A673 (cell line): ENCODE data around the gene MPZL1. TPM values are rescaled to one million over a fixed set of nuclear protein-coding genes. Genes with fewer than 3 reads are reported as not detected.

ENCODE experiments used
- BruUV-seq: library from RNA; stranded (reverse); fragments of 400-500 nt; replicated peaks from 2 replicates; lab custom pipeline; 2021; lab: Mats Ljungman, UMichigan
- CTCF ChIA-PET: fragments of 300-600 bp; sonication (Branson Sonifier 250); formaldehyde crosslinking; loops from one replicate; lab custom pipeline; 2022; ENCODE audit warnings: antibody characterized with exemption; lab: Charles Lee
- POLR2A ChIA-PET: fragments of 300-600 bp; sonication (Branson Sonifier 250); formaldehyde crosslinking; loops from one replicate; lab custom pipeline; 2022; ENCODE audit warnings: antibody characterized with exemption; ENCODE audit not compliant: low non-redundant PET; lab: Charles Lee
- DNase-seq: peaks from one replicate; pipeline ENCODE4 v3.0.0-alpha.2; 2015; ENCODE audit warnings: low spot score
- H3K27ac ChIP-seq: fragments of 200-600 bp; sonication (generic); 2 replicates; pipeline ENCODE4 v1.5.1; 2016; ENCODE audit warnings: mixed run types, low read depth, mild to moderate bottlenecking, mixed read lengths, antibody characterized with exemption, low read length; ENCODE audit not compliant: poor library complexity, severe bottlenecking
- H3K27me3 ChIP-seq: fragments of 200-600 bp; sonication (generic); replicated peaks from 2 replicates; pipeline ENCODE4 v1.6.1; 2017; ENCODE audit warnings: mixed run types, low read depth, mild to moderate bottlenecking, mixed read lengths, antibody characterized with exemption, low read length; ENCODE audit not compliant: insufficient read depth, poor library complexity
- H3K36me3 ChIP-seq: fragments of 200-600 bp; sonication (generic); 2 replicates; pipeline ENCODE4 v1.6.1; 2016; ENCODE audit warnings: mixed run types, mild to moderate bottlenecking, mixed read lengths, antibody characterized with exemption, low read length; ENCODE audit not compliant: insufficient read depth, poor library complexity, severe bottlenecking
- H3K4me1 ChIP-seq: fragments of 200-600 bp; sonication (generic); 2 replicates; pipeline ENCODE4 v1.6.1; 2017; ENCODE audit warnings: mixed run types, mild to moderate bottlenecking, mixed read lengths, antibody characterized with exemption, low read length; ENCODE audit not compliant: insufficient read depth, poor library complexity, severe bottlenecking
- H3K4me3 ChIP-seq: fragments of 200-600 bp; sonication (generic); 2 replicates; pipeline ENCODE4 v1.5.1; 2016; ENCODE audit warnings: low read depth, mixed run types, mild to moderate bottlenecking, mixed read lengths, low read length; ENCODE audit not compliant: poor library complexity, severe bottlenecking
- H3K9me3 ChIP-seq: fragments of 200-600 bp; sonication (generic); 2 replicates; pipeline ENCODE4 v1.6.1; 2016; ENCODE audit warnings: mixed run types, low read depth, mild to moderate bottlenecking, mixed read lengths, antibody characterized with exemption, low read length; ENCODE audit not compliant: poor library complexity, severe bottlenecking
- CTCF ChIP-seq: fragments of 300-800, 200-600 bp; sonication (generic); conservative IDR thresholded peaks from 2 replicates; pipeline ENCODE4 v1.5.1; 2017; ENCODE audit warnings: low read depth, mild to moderate bottlenecking, antibody characterized with exemption, low read length, moderate library complexity, mixed read lengths
- EZH2 ChIP-seq: fragments of 200-600 bp; sonication (generic); IDR thresholded peaks from 2 replicates; pipeline ENCODE4 v1.6.1; 2017; ENCODE audit warnings: borderline replicate concordance, low read depth, mild to moderate bottlenecking, mixed read lengths, antibody characterized with exemption, low read length; ENCODE audit not compliant: poor library complexity, severe bottlenecking
- intact Hi-C: fragments of 100-400 bp; cut with micrococcal nuclease; formaldehyde crosslinking; loops from one replicate; pipeline ENCODE4 v1.10.0; 2022; ENCODE audit not compliant: unreplicated experiment
- total RNA-seq: library from RNA; stranded (reverse); gene quantifications from 2 replicates; pipeline ENCODE4 v1.2.3, GENCODE V29; 2021

Gene MPZL1
- total RNA-seq, 1 experiment from 2014 or later, result 87.8 TPM

- TF ChIP-seq CTCF, result no peak
- TF ChIP-seq EZH2, result no peak
- DNase-seq, result no peak
- Histone ChIP-seq H3K27me3 (no peaks in the 10 kb centered on the region), H3K4me3 (no peak overlapping the region), H3K4me1 (peaks cover 4% of the 10 kb centered on the region), H3K36me3 (no peaks in the 10 kb centered on the region), H3K9me3 (no peaks in the 10 kb centered on the region), H3K27ac (no peak overlapping the region)
- intact Hi-C loops, result no loop called here
- POLR2A ChIA-PET, result no interaction called here
- CTCF ChIA-PET, result no interaction called here
- no TSS peak for BruUV-seq
Measured at GRCh38 chr1:167750641-167751040, 28.9 kb downstream of the MPZL1 start.

- no peak for TF ChIP-seq CTCF
- TF ChIP-seq EZH2, result no peak
- no TSS peak for BruUV-seq
- ChIA-PET CTCF (no interaction called here), POLR2A (no interaction called here)
- DNase-seq, result no peak
- H3K4me1 ChIP-seq, result peaks cover 5% of the 10 kb centered on the region
- H3K9me3 ChIP-seq, result no peaks in the 10 kb centered on the region
- no peaks in the 10 kb centered on the region for H3K36me3 ChIP-seq
- H3K27me3 ChIP-seq, result no peaks in the 10 kb centered on the region
- no peak overlapping the region for H3K27ac ChIP-seq
- intact Hi-C loops, result no loop called here
- no peak overlapping the region for H3K4me3 ChIP-seq
Measured at GRCh38 chr1:167751676-167752075, 29.9 kb downstream of the MPZL1 start.

- Histone ChIP-seq H3K27me3 (no peaks in the 10 kb centered on the region), H3K9me3 (no peaks in the 10 kb centered on the region), H3K36me3 (no peaks in the 10 kb centered on the region), H3K4me3 (no peak overlapping the region), H3K4me1 (peaks cover 11% of the 10 kb centered on the region), H3K27ac (no peak overlapping the region)
- intact Hi-C loops, result no loop called here
- no TSS peak for BruUV-seq
- TF ChIP-seq CTCF (no peak), EZH2 (no peak)
- ChIA-PET POLR2A (no interaction called here), CTCF (no interaction called here)
- DNase-seq, result no peak
Measured at GRCh38 chr1:167752219-167752985, 30.6 kb downstream of the MPZL1 start.
